Trophoblast cell (in vitro differentiated cells and primary cell): Measurements from ENCODE around the gene GPRC5A.

Experiments
- DNase-seq, 2 donors: peaks; one replicate each; pipeline ENCODE4 v3.0.0-alpha.2; 2016
- H2AFZ ChIP-seq: 2 replicates; pipeline ENCODE4 v1.6.1; 2013; ENCODE audit warnings: low read length, moderate library complexity, mild to moderate bottlenecking; ENCODE audit not compliant: insufficient read depth, poor library complexity
- H2AK5ac ChIP-seq: 2 replicates; pipeline ENCODE4 v1.6.1; 2013; ENCODE audit warnings: mild to moderate bottlenecking, low read length
- H2BK120ac ChIP-seq: 2 replicates; pipeline ENCODE4 v1.6.1; 2013; ENCODE audit warnings: low read length, mild to moderate bottlenecking, moderate library complexity; ENCODE audit not compliant: insufficient read depth, poor library complexity
- H2BK12ac ChIP-seq: 2 replicates; pipeline ENCODE4 v1.6.1; 2013; ENCODE audit warnings: mild to moderate bottlenecking, low read length, moderate library complexity
- H2BK5ac ChIP-seq: 2 replicates; pipeline ENCODE4 v1.6.1; 2013; ENCODE audit warnings: low read length, low read depth, moderate library complexity, mild to moderate bottlenecking; ENCODE audit not compliant: poor library complexity
- H3K14ac ChIP-seq: 2 replicates; pipeline ENCODE4 v1.6.1; 2013; ENCODE audit warnings: mild to moderate bottlenecking, low read length
- H3K18ac ChIP-seq: 2 replicates; pipeline ENCODE4 v1.6.1; 2013; ENCODE audit warnings: mild to moderate bottlenecking, low read length
- H3K23ac ChIP-seq: 2 replicates; pipeline ENCODE4 v1.6.1; 2013; ENCODE audit warnings: low read length
- H3K27ac ChIP-seq: 2 replicates; pipeline ENCODE4 v1.5.1; 2013; ENCODE audit warnings: low read depth, mild to moderate bottlenecking, inconsistent platforms, low read length, moderate library complexity
- H3K27me3 ChIP-seq: 2 replicates; pipeline ENCODE4 v1.6.1; 2013; ENCODE audit warnings: inconsistent platforms, mild to moderate bottlenecking, low read length, moderate library complexity; ENCODE audit not compliant: insufficient read depth
- H3K36me3 ChIP-seq, 2 experiments: 1 replicate in 1 of 2; 2 replicates in 1 of 2; pipeline ENCODE4 v1.6.1; 2013; ENCODE audit warnings: low read length in 2 of 2, mild to moderate bottlenecking in 2 of 2, moderate library complexity in 1 of 2; ENCODE audit not compliant: insufficient read depth in 2 of 2, control insufficient read depth in 1 of 2
- H3K4ac ChIP-seq: 2 replicates; pipeline ENCODE4 v1.6.1; 2013; ENCODE audit warnings: low read depth, mild to moderate bottlenecking, low read length, moderate library complexity
- H3K4me1 ChIP-seq, 2 experiments: 1 replicate in 1 of 2; 2 replicates in 1 of 2; pipeline ENCODE4 v1.6.1; 2013; ENCODE audit warnings: low read length in 2 of 2, mild to moderate bottlenecking in 2 of 2, moderate library complexity in 1 of 2; ENCODE audit not compliant: insufficient read depth in 2 of 2, control insufficient read depth in 1 of 2
- H3K4me2 ChIP-seq: 2 replicates; pipeline ENCODE4 v1.6.1; 2013; ENCODE audit warnings: inconsistent platforms, mild to moderate bottlenecking, low read length, moderate library complexity
- H3K4me3 ChIP-seq: 2 replicates; pipeline ENCODE4 v1.5.1; 2013; ENCODE audit warnings: mild to moderate bottlenecking, low read depth, low read length, inconsistent platforms
- H3K79me1 ChIP-seq: one replicate; pipeline ENCODE4 v1.6.1; 2013; ENCODE audit warnings: low read length
- H3K79me2 ChIP-seq: 2 replicates; pipeline ENCODE4 v1.6.1; 2013; ENCODE audit warnings: low read length, mild to moderate bottlenecking; ENCODE audit not compliant: control insufficient read depth, insufficient read depth, poor library complexity
- H3K9ac ChIP-seq: 2 replicates; pipeline ENCODE4 v1.6.1; 2013; ENCODE audit warnings: mild to moderate bottlenecking, low read length
- H3K9me3 ChIP-seq: 2 replicates; pipeline ENCODE4 v1.6.1; 2013; ENCODE audit warnings: low read depth, mild to moderate bottlenecking, control low read depth, inconsistent platforms, low read length; ENCODE audit not compliant: insufficient read depth
- H4K12ac ChIP-seq: 2 replicates; pipeline ENCODE4 v1.6.1; 2013; ENCODE audit warnings: low read depth, mild to moderate bottlenecking, low read length, moderate library complexity
- H4K8ac ChIP-seq: 2 replicates; pipeline ENCODE4 v1.6.1; 2013; ENCODE audit warnings: low read depth, mild to moderate bottlenecking, low read length, moderate library complexity
- H4K91ac ChIP-seq: one replicate; pipeline ENCODE4 v1.6.1; 2013; ENCODE audit warnings: low read depth, mild to moderate bottlenecking, low read length, moderate library complexity
- WGBS: extraction: QIAGEN DNeasy Blood & Tissue Kit; methylation state at CpG from one replicate; pipeline ENCODE4 v1.1.7; 2013; ENCODE audit warnings: missing lambda C conversion rate; ENCODE audit not compliant: insufficient read length, insufficient coverage; ENCODE audit errors: extremely low coverage; 5-methylcytosine and 5-hydroxymethylcytosine counted together

Gene GPRC5A

DNA sequence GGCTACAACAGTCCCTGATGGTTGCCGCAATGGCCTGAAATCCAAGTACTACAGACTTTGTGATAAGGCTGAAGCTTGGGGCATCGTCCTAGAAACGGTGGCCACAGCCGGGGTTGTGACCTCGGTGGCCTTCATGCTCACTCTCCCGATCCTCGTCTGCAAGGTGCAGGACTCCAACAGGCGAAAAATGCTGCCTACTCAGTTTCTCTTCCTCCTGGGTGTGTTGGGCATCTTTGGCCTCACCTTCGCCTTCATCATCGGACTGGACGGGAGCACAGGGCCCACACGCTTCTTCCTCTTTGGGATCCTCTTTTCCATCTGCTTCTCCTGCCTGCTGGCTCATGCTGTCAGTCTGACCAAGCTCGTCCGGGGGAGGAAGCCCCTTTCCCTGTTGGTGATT lies 16.9 kb downstream of the GPRC5A start:
- Histone ChIP-seq H2AK5ac (no peak overlapping the region), H3K23ac (no peak overlapping the region), H3K14ac (no peak overlapping the region), H3K27ac (no peak overlapping the region), H4K8ac (no peak overlapping the region), H3K4me3 (no peak overlapping the region), H4K12ac (no peak overlapping the region), H2AFZ (no peak overlapping the region), H4K91ac (no peak overlapping the region), H2BK12ac (no peak overlapping the region), H3K4ac (no peak overlapping the region), H2BK120ac (no peak overlapping the region), H3K36me3 (peaks cover 24 to 30% of the 10 kb centered on the region in 2 experiments), H3K4me2 (no peak overlapping the region), H3K79me2 (no peaks in the 10 kb centered on the region), H3K9ac (no peak overlapping the region), H3K4me1 (peaks cover 8 to 9% of the 10 kb centered on the region in 2 experiments), H3K27me3 (no peaks in the 10 kb centered on the region), H3K9me3 (no peaks in the 10 kb centered on the region), H3K18ac (no peak overlapping the region), H3K79me1 (no peaks in the 10 kb centered on the region), H2BK5ac (no peak overlapping the region)
- DNase-seq: no peak
- WGBS: no CpG with 5 or more reads among the region's 14 CpGs

DNA sequence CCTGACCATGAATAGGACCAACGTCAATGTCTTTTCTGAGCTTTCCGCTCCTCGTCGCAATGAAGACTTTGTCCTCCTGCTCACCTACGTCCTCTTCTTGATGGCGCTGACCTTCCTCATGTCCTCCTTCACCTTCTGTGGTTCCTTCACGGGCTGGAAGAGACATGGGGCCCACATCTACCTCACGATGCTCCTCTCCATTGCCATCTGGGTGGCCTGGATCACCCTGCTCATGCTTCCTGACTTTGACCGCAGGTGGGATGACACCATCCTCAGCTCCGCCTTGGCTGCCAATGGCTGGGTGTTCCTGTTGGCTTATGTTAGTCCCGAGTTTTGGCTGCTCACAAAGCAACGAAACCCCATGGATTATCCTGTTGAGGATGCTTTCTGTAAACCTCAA lies 17.3 kb downstream of the GPRC5A start:
- no peak overlapping the region for H4K12ac ChIP-seq
- H3K4me2 ChIP-seq: no peak overlapping the region
- H3K4ac ChIP-seq: no peak overlapping the region
- H3K9me3 ChIP-seq: no peaks in the 10 kb centered on the region
- no peak overlapping the region for H3K14ac ChIP-seq
- H3K4me1 ChIP-seq: peaks cover 11% of the 10 kb centered on the region in 2 experiments
- no peak overlapping the region for H2AK5ac ChIP-seq
- no peak overlapping the region for H3K9ac ChIP-seq
- no peak overlapping the region for H4K8ac ChIP-seq
- no peaks in the 10 kb centered on the region for H3K27me3 ChIP-seq
- no peak overlapping the region for H3K27ac ChIP-seq
- no peak for DNase-seq
- WGBS: no CpG with 5 or more reads among the region's 12 CpGs
- peaks cover 24 to 34% of the 10 kb centered on the region in 2 experiments for H3K36me3 ChIP-seq
- no peak overlapping the region for H3K4me3 ChIP-seq
- H2BK120ac ChIP-seq: no peak overlapping the region
- no peak overlapping the region for H2BK5ac ChIP-seq
- no peak overlapping the region for H2AFZ ChIP-seq
- H3K79me1 ChIP-seq: no peaks in the 10 kb centered on the region
- H3K23ac ChIP-seq: no peak overlapping the region
- H3K79me2 ChIP-seq: no peaks in the 10 kb centered on the region
- H4K91ac ChIP-seq: no peak overlapping the region
- no peak overlapping the region for H3K18ac ChIP-seq
- H2BK12ac ChIP-seq: no peak overlapping the region

DNA sequence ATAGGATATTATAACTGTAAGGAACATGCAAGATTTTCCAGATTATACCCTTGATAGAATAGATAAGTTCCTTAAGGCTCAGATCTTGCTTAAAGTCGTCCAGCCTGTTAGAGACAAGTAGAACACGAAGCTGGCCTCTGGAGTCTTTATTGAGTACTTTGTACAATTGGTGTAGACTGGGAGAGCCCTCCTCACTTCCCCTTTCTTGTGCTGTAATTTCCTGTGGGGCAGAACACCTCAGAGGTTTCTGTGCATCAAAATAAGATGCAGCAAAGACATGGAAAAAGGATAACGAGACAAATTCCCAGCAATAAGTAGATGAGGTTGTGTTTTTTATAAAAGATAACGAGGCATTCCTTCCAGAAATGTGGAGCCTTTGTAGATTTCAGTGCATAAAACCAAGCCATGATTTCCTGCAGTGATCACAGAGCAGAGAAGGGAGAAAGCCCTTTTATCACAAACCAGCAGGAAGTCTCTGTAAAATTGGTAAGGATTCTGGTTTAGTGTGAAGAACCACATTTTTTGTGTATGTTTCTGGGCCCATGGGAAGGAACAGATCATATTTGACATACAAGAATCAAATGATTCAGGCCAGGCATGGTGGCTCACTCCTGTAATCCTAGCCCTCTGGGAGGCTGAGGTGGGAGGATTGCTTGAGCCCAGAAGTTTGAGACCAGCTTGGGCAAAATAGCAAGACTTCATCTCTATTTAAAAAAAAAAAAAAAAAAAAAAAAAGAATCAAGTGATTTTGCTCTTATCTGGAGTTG lies 18.0 kb downstream of the GPRC5A start:
- Histone ChIP-seq H3K27me3 (no peaks in the 10 kb centered on the region), H3K27ac (no peak overlapping the region), H3K79me1 (no peaks in the 10 kb centered on the region), H4K91ac (no peak overlapping the region), H4K12ac (no peak overlapping the region), H2BK12ac (no peak overlapping the region), H3K9ac (no peak overlapping the region), H3K14ac (no peak overlapping the region), H2BK120ac (no peak overlapping the region), H3K36me3 (peaks cover 24 to 38% of the 10 kb centered on the region in 2 experiments), H2BK5ac (no peak overlapping the region), H3K4me1 (peaks cover 11 to 12% of the 10 kb centered on the region in 2 experiments), H3K4me2 (no peak overlapping the region), H3K9me3 (no peaks in the 10 kb centered on the region), H3K4me3 (no peak overlapping the region), H4K8ac (no peak overlapping the region), H3K23ac (no peak overlapping the region), H2AK5ac (no peak overlapping the region), H2AFZ (no peak overlapping the region), H3K79me2 (no peaks in the 10 kb centered on the region), H3K18ac (no peak overlapping the region), H3K4ac (no peak overlapping the region)
- WGBS: no CpG with 5 or more reads among the region's 4 CpGs
- DNase-seq: peak in 1 of 2 donors; percentile 78

DNA sequence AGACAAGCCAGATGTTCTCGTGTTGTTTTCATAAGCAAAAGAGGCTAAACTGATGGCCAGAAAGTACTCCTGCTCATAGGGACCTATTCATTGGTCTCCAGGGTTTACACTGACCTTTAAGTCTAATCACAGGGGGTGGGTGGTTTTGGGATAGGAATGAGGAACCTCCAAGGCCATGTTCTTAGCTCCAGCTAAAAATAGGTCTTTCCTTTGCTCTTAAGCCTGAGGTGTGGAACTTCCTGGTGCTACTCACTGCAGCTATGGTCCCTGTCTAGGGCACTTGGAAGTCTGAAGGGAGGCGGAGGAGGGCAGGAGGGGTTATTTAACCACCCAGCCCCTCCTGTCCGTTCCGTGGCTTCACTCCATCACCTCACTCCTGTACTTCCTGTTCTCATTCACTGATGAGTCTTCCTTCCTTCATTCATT lies 18.6 kb downstream of the GPRC5A start:
- Histone ChIP-seq H4K91ac (no peak overlapping the region), H3K36me3 (peaks cover 24 to 38% of the 10 kb centered on the region in 2 experiments), H3K9me3 (no peaks in the 10 kb centered on the region), H2BK12ac (no peak overlapping the region), H3K14ac (no peak overlapping the region), H3K9ac (no peak overlapping the region), H3K79me1 (no peaks in the 10 kb centered on the region), H4K8ac (no peak overlapping the region), H2AK5ac (no peak overlapping the region), H2AFZ (no peak overlapping the region), H3K27ac (no peak overlapping the region), H3K4me1 (peaks cover 11 to 12% of the 10 kb centered on the region in 2 experiments), H3K23ac (no peak overlapping the region), H4K12ac (no peak overlapping the region), H2BK5ac (no peak overlapping the region), H3K4me3 (no peak overlapping the region), H3K27me3 (no peaks in the 10 kb centered on the region), H3K4ac (no peak overlapping the region), H3K4me2 (no peak overlapping the region), H3K18ac (peak overlapping the region; percentile 28), H3K79me2 (no peaks in the 10 kb centered on the region), H2BK120ac (no peak overlapping the region)
- DNase-seq: no peak
- no CpG with 5 or more reads among the region's 4 CpGs for WGBS
